A549 (cell line): ENCODE data around the gene SIAH2. TPM values are rescaled to one million over a fixed set of nuclear protein-coding genes. Genes with fewer than 3 reads are reported as not detected.

Source experiments
- ATAC-seq, 2 experiments: fragments of 200-7000 bp in 1 of 2; fragments of >200 bp in 1 of 2; cut with Nextera tagmentation in 1 of 2; cut with Tn5 transposase in 1 of 2; 3 replicates each; pipeline versions ENCODE4 v1.8.0 to v1.9.1; 2018 to 2020; ENCODE audit warnings: mild to moderate bottlenecking in 1 of 2, moderate library complexity in 1 of 2
- CTCF ChIA-PET: fragments of 300-600 bp; sonication (Branson Sonifier 250); formaldehyde crosslinking; extraction: SDS; loops from one replicate; lab custom pipeline; 2021; ENCODE audit warnings: antibody characterized with exemption, inconsistent platforms; lab: Yijun Ruan, JAX
- POLR2A ChIA-PET: fragments of 350-600 bp; formaldehyde crosslinking; extraction: SDS; loops from one replicate; lab custom pipeline; 2021; ENCODE audit warnings: antibody characterized with exemption, inconsistent platforms; lab: Yijun Ruan, JAX
- DNase-seq, 2 experiments: peaks; one replicate each; pipeline versions ENCODE4 v3.0.0 to v3.0.0-alpha.2; 2011 to 2016; ENCODE audit warnings: low read depth in 1 of 2, low spot score in 1 of 2
- FAIRE-seq: peaks from 2 replicates; lab custom pipeline; 2011; peaks lifted over from hg19 to GRCh38; lab: Jason Lieb, UNC
- H3K27ac ChIP-seq, 2 experiments: fragments of >200 bp; sonication (Bioruptor Twin); formaldehyde crosslinking; 3 replicates each; pipeline ENCODE4 v1.5.1; 2016 to 2017
- H3K4me1 ChIP-seq: fragments of >200 bp; sonication (Bioruptor Twin); formaldehyde crosslinking; 3 replicates; pipeline ENCODE4 v1.6.1; 2016
- H3K4me2 ChIP-seq: fragments of >200 bp; sonication (Bioruptor Twin); formaldehyde crosslinking; 3 replicates; pipeline ENCODE4 v1.6.1; 2016
- H3K4me3 ChIP-seq: fragments of >200 bp; sonication (Bioruptor Twin); formaldehyde crosslinking; 3 replicates; pipeline ENCODE4 v1.5.1; 2016
- H3K9me3 ChIP-seq: fragments of >200 bp; sonication (Bioruptor Twin); formaldehyde crosslinking; 3 replicates; pipeline ENCODE4 v1.6.1; 2016
- BHLHE40 ChIP-seq: IDR thresholded peaks from 2 replicates; pipeline ENCODE4 v1.6.1; 2012; ENCODE audit warnings: low read depth, low read length, inconsistent platforms
- CBX8 ChIP-seq: fragments of 200-600 bp; sonication (generic); IDR thresholded peaks from 2 replicates; pipeline ENCODE4 v1.6.1; 2016
- CHD2 ChIP-seq: fragments of 150-350 bp; IDR thresholded peaks from 2 replicates; pipeline ENCODE4 v1.6.1; 2014; ENCODE audit warnings: low read length; ENCODE audit not compliant: partially characterized antibody
- CTCF ChIP-seq: fragments of >200 bp; sonication (Bioruptor Twin); formaldehyde crosslinking; IDR thresholded peaks from 3 replicates; pipeline ENCODE4 v1.5.1; 2016
- EHMT2 ChIP-seq: fragments of 200-600 bp; sonication (generic); IDR thresholded peaks from 2 replicates; pipeline ENCODE4 v1.6.1; 2016; ENCODE audit warnings: antibody characterized with exemption, low read depth, mild to moderate bottlenecking, moderate library complexity
- EP300 ChIP-seq, 2 experiments: fragments of >200 bp; sonication (Bioruptor Twin); formaldehyde crosslinking; IDR thresholded peaks; 2 replicates in 1 of 2; 3 replicates in 1 of 2; pipeline ENCODE4 v1.6.1; 2016 to 2017
- HOXB13 ChIP-seq: fragments of 250-450 bp; sonication (Bioruptor Pico); IDR thresholded peaks from 2 replicates; pipeline ENCODE4 v1.5.0; 2020; ENCODE audit warnings: low read depth, mild to moderate bottlenecking, moderate library complexity
- KDM5A ChIP-seq: fragments of 200-600 bp; sonication (generic); IDR thresholded peaks from 2 replicates; pipeline ENCODE4 v1.6.1; 2016; ENCODE audit warnings: antibody characterized with exemption, mild to moderate bottlenecking
- MAFK ChIP-seq: fragments of 450-650 bp; IDR thresholded peaks from 2 replicates; pipeline ENCODE4 v1.6.1; 2014; ENCODE audit not compliant: partially characterized antibody
- MAZ ChIP-seq: fragments of 150-350 bp; IDR thresholded peaks from 2 replicates; pipeline ENCODE4 v1.6.1; 2014; ENCODE audit warnings: antibody characterized with exemption, low read depth, low read length, borderline replicate concordance
- MYC ChIP-seq: IDR thresholded peaks from 2 replicates; pipeline ENCODE4 v1.6.1; 2012; ENCODE audit warnings: mild to moderate bottlenecking, inconsistent platforms, low read length, improper control_type of control experiment, borderline replicate concordance
- NPAS2 ChIP-seq: fragments of 250-450 bp; sonication (Bioruptor Pico); IDR thresholded peaks from 2 replicates; pipeline ENCODE4 v1.8.0; 2022; ENCODE audit warnings: mild to moderate bottlenecking, moderate library complexity, borderline replicate concordance
- POLR2AphosphoS2 ChIP-seq: conservative IDR thresholded peaks from 2 replicates; pipeline ENCODE4 v1.6.1; 2012; ENCODE audit warnings: low read length, improper control_type of control experiment, inconsistent platforms
- RFX5 ChIP-seq: fragments of 450-650 bp; IDR thresholded peaks from 2 replicates; pipeline ENCODE4 v1.7.1; 2014; ENCODE audit warnings: antibody characterized with exemption, mild to moderate bottlenecking, moderate library complexity
- TP53 ChIP-seq: fragments of 250-450 bp; sonication (Bioruptor Pico); IDR thresholded peaks from 2 replicates; pipeline ENCODE4 v1.5.0; 2021; ENCODE audit warnings: mild to moderate bottlenecking, moderate library complexity
- WGBS: methylation state at CpG from one replicate; pipeline ENCODE4 v1.1.6; 2017; ENCODE audit errors: missing lambda C conversion rate; 5-methylcytosine and 5-hydroxymethylcytosine counted together
- polyA plus RNA-seq, 4 experiments: library from polyadenylated mRNA; depleted of rRNA in 3 of 4; stranded (reverse); fragments of >200 nt; fragmentation: RNase III in 1 of 4; extraction: RNeasy Plus Mini Kit Qiagen cat#74134 plus additional on column Dnase treatment in 1 of 4; gene quantifications; 2 replicates in 3 of 4; 3 replicates in 1 of 4; pipeline ENCODE4 v1.2.3, GENCODE V29; 2011 to 2017
- TF ChIP-seq, protein P1 (sequence below): fragments of >200 bp; sonication (Bioruptor Twin); formaldehyde crosslinking; IDR thresholded peaks from 2 replicates; pipeline ENCODE4 v1.6.1; 2016
- TF ChIP-seq, protein P2 (sequence below): fragments of 450-650 bp; IDR thresholded peaks from 2 replicates; pipeline ENCODE4 v1.6.1; 2014; ENCODE audit warnings: antibody characterized with exemption
- TF ChIP-seq, protein P3 (sequence below): fragments of 250-450 bp; sonication (Bioruptor Pico); IDR thresholded peaks from 2 replicates; pipeline ENCODE4 v1.5.0; 2020; ENCODE audit warnings: low read depth, mild to moderate bottlenecking, moderate library complexity

The SIAH2 gene
- polyA plus RNA-seq, 2 of the 4 experiments (the other 2 are of a cell fraction), result 11.4 to 24.8 TPM

DNA sequence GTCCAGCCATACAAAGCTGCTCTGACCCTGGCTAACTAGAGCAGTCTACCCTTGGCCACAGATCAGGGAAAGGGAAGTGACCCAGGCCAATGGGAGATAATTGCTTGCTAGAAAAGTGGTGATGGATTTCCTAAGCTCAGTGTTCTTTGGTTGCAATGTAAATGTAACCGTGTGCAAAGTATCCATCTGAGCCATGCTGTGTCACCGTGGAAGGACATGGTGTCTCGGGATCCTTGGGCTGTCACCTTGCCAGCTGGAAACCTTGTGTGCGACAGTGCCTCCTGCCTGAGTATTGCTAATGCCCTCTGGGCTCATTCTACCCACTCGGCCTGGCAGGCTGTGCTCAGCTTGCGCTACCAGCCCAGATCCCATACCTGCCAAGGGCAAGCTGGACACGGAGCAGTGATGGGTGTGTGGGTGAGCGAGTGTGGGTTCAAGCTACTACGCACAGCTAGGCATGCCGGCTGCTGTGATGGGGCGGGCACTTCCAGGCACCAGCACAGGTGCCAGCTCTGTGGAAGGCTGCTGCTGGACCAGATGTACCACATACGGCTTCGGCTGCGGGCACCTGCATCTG, 10.7 kb upstream of the SIAH2 start:
- Histone ChIP-seq H3K9me3 (no peaks in the 10 kb centered on the region), H3K4me3 (no peak overlapping the region), H3K27ac (no peak overlapping the region), H3K4me2 (no peak overlapping the region), H3K4me1 (no peaks in the 10 kb centered on the region)
- no peak for ATAC-seq
- no peak for FAIRE-seq
- no peak for DNase-seq
- ChIA-PET POLR2A (interaction anchor here (4.6 kb wide), 1 partner anchor 10 kb away, joined by 29 read pairs; the partner anchor contains the start of gene SIAH2), CTCF (interaction anchor here (1.1 to 8.5 kb wide), 4 partner anchors 9 to 91 kb away, joined by 3 to 69 read pairs (median 9); partner anchors contain the start of gene SIAH2)
- TF ChIP-seq EP300 (IDR thresholded peaks at IDR 0.05), result no peak
- TF ChIP-seq MAFK, result no peak
- TF ChIP-seq, protein P1, sequence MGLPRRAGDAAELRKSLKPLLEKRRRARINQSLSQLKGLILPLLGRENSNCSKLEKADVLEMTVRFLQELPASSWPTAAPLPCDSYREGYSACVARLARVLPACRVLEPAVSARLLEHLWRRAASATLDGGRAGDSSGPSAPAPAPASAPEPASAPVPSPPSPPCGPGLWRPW, result no peak
- no peak for TF ChIP-seq CTCF
- TF ChIP-seq MAZ, result no peak
- no peak for TF ChIP-seq HOXB13 (CRISPR knock-in tag)
- no peak for TF ChIP-seq CHD2
- TF ChIP-seq BHLHE40, result no peak
- TF ChIP-seq RFX5, result no peak
- 88% methylated on average over 9 of the region's 14 CpGs for WGBS

- H3K27ac ChIP-seq, result no peak overlapping the region
- H3K9me3 ChIP-seq, result no peaks in the 10 kb centered on the region
- peak in 1 of 2 experiments; percentile 66; a peak in 3 of 6 replicates for ATAC-seq
- TF ChIP-seq, protein P2, sequence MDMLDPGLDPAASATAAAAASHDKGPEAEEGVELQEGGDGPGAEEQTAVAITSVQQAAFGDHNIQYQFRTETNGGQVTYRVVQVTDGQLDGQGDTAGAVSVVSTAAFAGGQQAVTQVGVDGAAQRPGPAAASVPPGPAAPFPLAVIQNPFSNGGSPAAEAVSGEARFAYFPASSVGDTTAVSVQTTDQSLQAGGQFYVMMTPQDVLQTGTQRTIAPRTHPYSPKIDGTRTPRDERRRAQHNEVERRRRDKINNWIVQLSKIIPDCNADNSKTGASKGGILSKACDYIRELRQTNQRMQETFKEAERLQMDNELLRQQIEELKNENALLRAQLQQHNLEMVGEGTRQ, result peak; percentile 41; the same call in 1 of the 2 replicates
- TF ChIP-seq KDM5A, result no peak
- TF ChIP-seq, all 56 proteins: peak for 1
- ChIA-PET CTCF (interaction anchor here (1.9 to 2.9 kb wide), 2 partner anchors 10 to 16 kb away, joined by 10 read pairs; partner anchors contain the start of gene SIAH2), POLR2A (interaction anchor here (4.6 kb wide), 1 partner anchor 8 kb away, joined by 29 read pairs; the partner anchor contains the start of gene SIAH2)
- Histone ChIP-seq H3K4me1 (no peaks in the 10 kb centered on the region), H3K4me2 (no peak overlapping the region), H3K4me3 (no peak overlapping the region)
- FAIRE-seq, result no peak
- WGBS, result 50% methylated on average over 2 of the region's 2 CpGs
- DNase-seq, result no peak
Observed at GRCh38 chr3:150771600-150771999, 8.6 kb upstream of the SIAH2 start.

GRCh38 chr3:150770681-150771080, 7.7 kb upstream of the SIAH2 start:
- CTCF ChIA-PET, result interaction anchor here (0.6 to 2.9 kb wide), 3 partner anchors 9 to 19 kb away, joined by 3 to 10 read pairs (median 10); partner anchors contain the start of gene SIAH2
- no peak for DNase-seq
- POLR2A ChIA-PET, result no interaction called here
- H3K4me2 ChIP-seq, result no peak overlapping the region
- H3K4me3 ChIP-seq, result no peak overlapping the region
- WGBS, result 85% methylated on average over 3 of the region's 3 CpGs
- H3K9me3 ChIP-seq, result no peaks in the 10 kb centered on the region
- no peaks in the 10 kb centered on the region for H3K4me1 ChIP-seq
- no peak for FAIRE-seq
- ATAC-seq, result no peak
- H3K27ac ChIP-seq, result no peak overlapping the region
- TF ChIP-seq TP53 (CRISPR knock-in tag) (no peak), POLR2AphosphoS2 (no peak), CBX8 (no peak), CHD2 (no peak), NPAS2 (CRISPR knock-in tag) (no peak), MYC (no peak)

DNA sequence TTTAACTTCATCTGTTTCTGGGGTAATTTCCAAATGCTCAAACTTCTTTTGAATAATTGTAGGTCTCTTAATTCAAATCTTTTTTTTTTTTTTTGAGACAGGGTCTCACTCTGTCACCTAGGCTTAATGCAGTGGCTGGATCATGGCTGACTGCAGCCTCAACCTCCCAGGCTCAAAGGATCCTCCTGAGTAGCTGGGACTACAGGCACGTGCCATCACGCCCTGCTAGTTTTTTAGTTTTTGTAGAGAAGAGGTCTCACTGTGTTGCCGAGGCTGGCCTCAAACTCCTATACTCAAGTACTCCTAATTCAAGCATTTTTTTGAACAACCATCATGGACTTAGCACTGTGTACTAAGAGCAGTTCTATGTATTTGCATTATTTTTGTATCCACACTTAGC, 3.8 kb upstream of the SIAH2 start:
- H3K27ac ChIP-seq, result no peak overlapping the region
- CTCF ChIA-PET, result interaction anchor here (0.6 to 7.2 kb wide), 5 partner anchors 11 to 164 kb away, joined by 3 to 69 read pairs (median 4); partner anchors contain the start of gene SELENOT
- no peak overlapping the region for H3K4me2 ChIP-seq
- no peak for FAIRE-seq
- ATAC-seq, result no peak
- no peaks in the 10 kb centered on the region for H3K9me3 ChIP-seq
- H3K4me3 ChIP-seq, result no peak overlapping the region
- no peak for TF ChIP-seq EHMT2
- no peak for TF ChIP-seq BHLHE40
- TF ChIP-seq, protein P3, sequence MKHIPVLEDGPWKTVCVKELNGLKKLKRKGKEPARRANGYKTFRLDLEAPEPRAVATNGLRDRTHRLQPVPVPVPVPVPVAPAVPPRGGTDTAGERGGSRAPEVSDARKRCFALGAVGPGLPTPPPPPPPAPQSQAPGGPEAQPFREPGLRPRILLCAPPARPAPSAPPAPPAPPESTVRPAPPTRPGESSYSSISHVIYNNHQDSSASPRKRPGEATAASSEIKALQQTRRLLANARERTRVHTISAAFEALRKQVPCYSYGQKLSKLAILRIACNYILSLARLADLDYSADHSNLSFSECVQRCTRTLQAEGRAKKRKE, result no peak
- TF ChIP-seq, all 56 proteins: peak for 0
- WGBS, result 95% methylated on average over 3 of the region's 3 CpGs
- H3K4me1 ChIP-seq, result peaks cover 6% of the 10 kb centered on the region; the same call in 1 of the 3 replicates
- POLR2A ChIA-PET, result no interaction called here
- no peak for DNase-seq
